DND-41 (cell line): ENCODE data around the gene ITIH1.

ENCODE experiments used
- EZH2 ChIP-seq: IDR thresholded peaks from 3 replicates; pipeline ENCODE4 v1.6.1; 2012; ENCODE audit warnings: borderline replicate concordance, low read depth, mild to moderate bottlenecking, moderate library complexity, low read length, inconsistent platforms; ENCODE audit not compliant: severe bottlenecking
- TF ChIP-seq, protein P1 (sequence below): IDR thresholded peaks from 2 replicates; pipeline ENCODE4 v1.5.1; 2012; ENCODE audit warnings: borderline replicate concordance, low read length, moderate library complexity, mild to moderate bottlenecking; ENCODE audit not compliant: poor library complexity, severe bottlenecking; ENCODE audit errors: extremely low read depth

- no peak for TF ChIP-seq EZH2
- TF ChIP-seq, protein P1, sequence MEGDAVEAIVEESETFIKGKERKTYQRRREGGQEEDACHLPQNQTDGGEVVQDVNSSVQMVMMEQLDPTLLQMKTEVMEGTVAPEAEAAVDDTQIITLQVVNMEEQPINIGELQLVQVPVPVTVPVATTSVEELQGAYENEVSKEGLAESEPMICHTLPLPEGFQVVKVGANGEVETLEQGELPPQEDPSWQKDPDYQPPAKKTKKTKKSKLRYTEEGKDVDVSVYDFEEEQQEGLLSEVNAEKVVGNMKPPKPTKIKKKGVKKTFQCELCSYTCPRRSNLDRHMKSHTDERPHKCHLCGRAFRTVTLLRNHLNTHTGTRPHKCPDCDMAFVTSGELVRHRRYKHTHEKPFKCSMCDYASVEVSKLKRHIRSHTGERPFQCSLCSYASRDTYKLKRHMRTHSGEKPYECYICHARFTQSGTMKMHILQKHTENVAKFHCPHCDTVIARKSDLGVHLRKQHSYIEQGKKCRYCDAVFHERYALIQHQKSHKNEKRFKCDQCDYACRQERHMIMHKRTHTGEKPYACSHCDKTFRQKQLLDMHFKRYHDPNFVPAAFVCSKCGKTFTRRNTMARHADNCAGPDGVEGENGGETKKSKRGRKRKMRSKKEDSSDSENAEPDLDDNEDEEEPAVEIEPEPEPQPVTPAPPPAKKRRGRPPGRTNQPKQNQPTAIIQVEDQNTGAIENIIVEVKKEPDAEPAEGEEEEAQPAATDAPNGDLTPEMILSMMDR, result no peak
These were observed 33.5 kb downstream of the ITIH1 start for GRCh38 chr3:52810923-52811322.
